ENCODE measurements around the gene STK17A. TPM values are rescaled to one million over a fixed set of nuclear protein-coding genes. Genes with fewer than 3 reads are reported as not detected.
"Not testable (repeated sequence)": the region's sequence is repeated elsewhere in the genome, so short reads cannot be mapped to it uniquely, and the experiment has no call there.

STK17A gene
- total RNA-seq, 2 donors from 2014 or later = 12.2 to 18.0 TPM

DNA sequence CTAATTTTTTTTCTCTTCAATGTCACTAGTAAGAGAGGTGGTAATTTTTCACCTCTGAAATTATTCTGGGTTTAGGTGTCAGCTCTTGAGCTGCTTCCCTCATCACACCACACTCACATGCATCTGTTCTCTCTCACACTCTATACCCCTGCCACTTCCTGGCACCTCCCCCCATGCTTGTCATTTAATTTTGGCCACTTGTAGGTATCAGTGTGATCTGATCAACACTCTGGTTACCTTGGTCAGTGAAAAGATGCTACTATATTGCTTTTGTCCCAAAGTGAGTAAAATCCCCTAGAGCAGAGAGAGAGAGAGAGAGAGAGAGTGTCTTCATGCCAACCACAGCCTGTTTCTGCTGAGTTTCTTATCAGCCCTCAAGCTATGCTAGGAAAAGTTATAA lies 42.5 kb downstream of the STK17A start:
- intact Hi-C loops (cut with DNase I) = loop anchor here in 1 of 2 donors (10.0 kb wide), 1 partner anchor 69 kb away; no protein-coding TSS in a partner anchor
- no peak for DNase-seq
- ATAC-seq = peak; percentile 77 to 79

DNA sequence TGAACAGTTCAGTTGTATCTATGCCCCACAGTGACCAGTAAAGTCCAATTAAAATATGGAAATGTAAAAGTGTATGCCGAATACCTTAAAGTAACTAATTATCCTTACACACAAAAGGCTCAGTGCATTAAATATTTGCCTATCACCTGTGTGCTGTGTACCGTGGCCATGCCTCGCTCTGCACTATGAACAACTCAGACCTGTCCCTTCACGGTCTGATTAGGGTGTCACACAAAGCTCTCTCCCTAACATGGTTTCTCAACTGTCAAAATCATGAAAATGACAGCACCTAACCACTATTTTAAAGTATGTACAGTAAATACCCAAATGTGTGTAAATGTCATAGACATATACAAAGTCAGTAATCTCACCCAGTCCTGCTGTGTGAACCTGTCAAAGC lies 43.1 kb downstream of the STK17A start:
- peak; percentile 14 to 56 for ATAC-seq
- intact Hi-C loops (cut with DNase I) = loop anchor here in 1 of 2 donors (10.0 kb wide), 1 partner anchor 69 kb away; no protein-coding TSS in a partner anchor
- no peak for DNase-seq

DNA sequence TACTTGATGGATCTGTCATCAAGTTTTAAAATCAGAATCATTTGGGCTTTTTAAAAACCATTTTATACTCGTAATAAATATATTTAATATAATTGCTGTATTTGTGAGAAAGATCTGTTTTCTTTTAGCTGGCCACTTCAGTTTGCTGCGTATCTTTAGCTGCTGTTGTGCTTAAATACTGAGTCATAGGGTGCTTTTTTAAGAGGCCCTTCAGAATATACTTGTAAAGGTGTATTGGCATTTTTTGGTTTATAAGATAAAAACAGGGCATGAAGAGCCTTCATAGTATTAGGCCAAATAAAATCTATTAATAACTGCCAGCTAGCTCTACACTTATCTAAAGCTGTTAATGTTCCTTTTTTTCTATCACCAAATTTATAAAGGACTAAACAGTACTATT lies 43.8 kb downstream of the STK17A start:
- peak in 1 of 2 donors; percentile 32 for ATAC-seq

DNA sequence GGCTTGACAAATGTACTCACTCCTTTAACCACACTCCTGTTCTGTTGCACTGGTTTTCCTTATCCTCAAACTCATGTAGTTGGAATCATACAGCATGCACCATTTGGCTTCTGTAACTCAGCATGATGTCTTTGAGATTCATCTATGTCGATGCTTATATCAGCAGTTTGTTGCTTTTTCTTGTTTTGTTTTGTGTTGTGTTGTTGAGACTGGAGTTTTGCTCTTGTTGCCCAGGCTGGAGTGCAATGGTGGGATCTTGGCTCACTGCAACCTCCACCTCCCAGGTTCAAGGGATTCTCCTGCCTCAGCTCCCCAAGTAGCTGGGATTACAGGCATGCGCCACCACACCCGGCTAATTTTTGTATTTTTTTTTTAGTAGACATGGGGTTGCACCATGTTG lies 44.9 kb downstream of the STK17A start:
- ATAC-seq, DNase-seq: not testable (repeated sequence)
- intact Hi-C loops (cut with DNase I) = loop anchor here in 1 of 2 donors (10.0 kb wide), 1 partner anchor 67 kb away; no protein-coding TSS in a partner anchor

More for the DNA sequence above, 43.8 kb downstream of the STK17A start:
- intact Hi-C loops (cut with DNase I) = loop anchor here in 1 of 2 donors (10.0 kb wide), 1 partner anchor 68 kb away; no protein-coding TSS in a partner anchor
- DNase-seq = no peak

DNA sequence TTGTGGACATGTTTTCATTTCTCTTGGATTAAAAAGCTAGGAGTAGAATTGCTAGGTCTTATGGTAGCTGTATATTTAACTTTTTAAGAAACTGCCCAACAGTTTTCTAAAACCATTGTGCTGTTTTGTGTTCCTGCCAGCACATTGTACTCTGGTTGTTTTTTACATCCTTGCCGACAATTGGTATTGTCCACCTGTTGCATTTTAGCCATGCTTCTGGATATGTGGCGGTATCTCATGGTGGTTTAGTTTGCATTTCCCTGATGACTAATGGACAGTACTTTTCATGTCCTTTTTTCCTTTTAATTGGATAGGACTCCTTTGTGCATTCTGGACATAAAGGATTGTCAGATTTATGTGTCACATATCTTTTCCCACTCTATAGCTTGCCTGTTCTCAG lies 45.5 kb downstream of the STK17A start:
- intact Hi-C loops (cut with DNase I) = loop anchor here in 1 of 2 donors (10.0 kb wide), 1 partner anchor 66 kb away; no protein-coding TSS in a partner anchor

DNA sequence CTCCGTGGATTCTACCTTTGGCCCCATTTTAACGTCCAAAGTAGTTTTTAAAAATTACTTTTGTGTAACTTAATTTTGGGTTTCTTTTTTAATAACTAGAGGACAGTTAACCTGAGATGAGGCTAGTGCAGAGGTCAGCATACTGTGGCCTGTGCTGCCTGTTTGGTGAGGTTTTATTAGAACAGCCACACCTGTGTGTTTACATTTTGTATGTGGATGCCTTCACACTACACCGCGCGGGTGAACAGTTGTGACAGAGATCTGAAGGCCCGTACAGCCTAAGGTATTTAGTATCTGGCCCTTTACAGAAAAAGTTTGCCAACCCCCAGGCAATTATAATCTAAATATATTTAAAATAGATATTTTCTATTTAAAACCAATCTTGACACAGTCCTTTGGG lies 46.9 kb downstream of the STK17A start:
- intact Hi-C loops (cut with DNase I) = loop anchor here in 1 of 2 donors (10.0 kb wide), 1 partner anchor 65 kb away; no protein-coding TSS in a partner anchor
- DNase-seq (no peak), ATAC-seq (no peak)

More for the DNA sequence above, 45.5 kb downstream of the STK17A start:
- ATAC-seq (no peak), DNase-seq (no peak)

DNA sequence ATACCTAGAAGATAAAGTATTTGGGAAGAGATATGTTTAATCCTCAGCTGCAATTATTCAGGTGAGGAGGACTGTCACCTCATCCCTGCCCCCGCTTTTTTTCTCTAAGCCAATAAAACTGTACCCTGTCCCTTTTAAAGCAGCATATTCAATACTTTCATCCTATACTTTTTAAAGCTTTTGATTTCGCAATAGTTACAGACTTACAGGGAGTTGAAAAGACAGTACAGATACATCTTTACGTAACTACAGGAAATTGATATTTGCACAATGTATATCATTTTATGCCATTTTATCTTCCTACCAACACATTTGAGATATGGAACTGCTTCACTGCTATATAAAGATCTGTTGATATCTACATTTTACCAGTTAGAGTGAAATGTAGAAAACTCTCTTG lies 47.6 kb downstream of the STK17A start:
- DNase-seq (no peak), ATAC-seq (no peak)
- intact Hi-C loops (cut with DNase I) = no loop called here

DNA sequence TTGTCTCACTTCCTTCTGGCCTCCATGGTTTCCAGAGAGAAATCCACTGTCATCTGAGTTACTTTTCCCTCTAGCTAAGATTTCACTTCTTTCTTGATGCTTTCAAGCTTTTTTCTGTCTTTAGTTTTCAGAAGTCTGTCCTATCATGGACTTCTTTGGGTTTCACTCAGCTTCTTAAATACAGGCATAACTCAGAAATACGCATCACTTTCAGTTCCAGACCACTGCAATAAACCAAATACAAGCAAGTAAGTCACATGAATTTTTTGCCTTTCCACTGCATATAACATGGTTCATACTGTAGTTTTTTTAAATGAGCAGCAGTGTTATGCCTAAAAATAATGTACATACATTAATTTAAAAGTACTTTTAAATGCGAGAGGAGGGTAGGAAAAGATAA lies 48.7 kb downstream of the STK17A start:
- intact Hi-C loops (cut with DNase I) = no loop called here
- DNase-seq (no peak), ATAC-seq (no peak)

DNA sequence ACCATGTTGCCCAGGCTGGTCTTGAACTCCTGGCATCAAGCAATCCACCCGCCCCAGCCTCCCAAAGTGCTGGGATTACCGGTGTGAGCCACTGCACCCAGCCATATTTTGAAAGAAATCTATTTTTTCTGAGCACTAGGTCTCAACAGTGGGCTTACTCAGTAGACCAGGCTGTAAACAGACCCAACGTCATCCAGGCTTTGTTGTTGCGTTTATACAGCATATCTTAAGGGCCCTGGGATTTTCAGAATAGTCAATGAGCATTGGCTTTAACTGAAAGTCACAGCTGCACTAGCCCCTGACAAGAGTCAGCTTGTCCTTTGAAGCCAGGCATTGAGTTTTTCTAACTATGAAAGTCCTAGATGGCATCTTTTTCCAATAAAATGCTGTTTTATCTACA lies 49.8 kb downstream of the STK17A start:
- ATAC-seq (no peak), DNase-seq (no peak)
- intact Hi-C loops (cut with DNase I) = no loop called here

DNA sequence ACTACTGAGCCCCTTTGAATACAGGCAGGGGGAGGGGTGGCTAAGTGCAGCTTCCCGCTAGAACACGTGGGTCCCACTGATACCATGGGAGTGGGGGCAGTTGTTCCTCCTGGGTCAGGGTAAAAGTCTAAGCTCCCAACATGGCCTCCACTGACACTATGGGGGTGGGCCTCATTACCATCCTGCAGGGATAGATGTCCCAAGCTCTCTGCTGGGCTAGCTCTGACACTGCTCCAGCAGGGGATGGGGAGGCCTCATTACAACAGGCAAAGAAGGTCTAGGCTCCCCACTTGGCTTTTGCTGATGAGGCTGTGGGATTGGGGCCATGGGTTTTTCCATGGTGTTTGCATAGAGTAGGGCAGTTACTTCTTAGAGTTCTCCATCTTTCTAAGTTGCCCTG lies 51.5 kb downstream of the STK17A start:
- intact Hi-C loops (cut with DNase I) = no loop called here
- ATAC-seq = no peak
- no peak for DNase-seq

DNA sequence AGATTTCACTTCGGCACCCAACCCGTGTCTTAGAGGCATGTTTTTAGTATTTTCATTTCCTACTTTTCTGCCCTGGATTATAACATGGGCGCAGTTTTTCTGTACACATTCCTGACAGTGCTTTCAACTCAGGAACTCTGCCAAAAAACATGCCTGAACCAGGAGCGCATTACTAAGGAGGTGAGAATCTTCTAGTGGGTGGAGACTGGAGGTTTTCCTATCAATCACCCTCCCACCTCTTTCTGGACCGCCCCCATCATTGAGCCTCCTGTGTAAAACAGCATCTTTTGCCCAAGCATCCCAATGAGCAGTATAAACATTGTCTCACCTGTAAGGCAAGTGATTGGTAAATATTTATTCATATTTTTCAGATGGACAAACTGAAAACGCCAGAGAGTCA lies 53.2 kb downstream of the STK17A start:
- intact Hi-C loops (cut with DNase I) = no loop called here
- DNase-seq = no peak
- ATAC-seq = peak; percentile 27 to 83

DNA sequence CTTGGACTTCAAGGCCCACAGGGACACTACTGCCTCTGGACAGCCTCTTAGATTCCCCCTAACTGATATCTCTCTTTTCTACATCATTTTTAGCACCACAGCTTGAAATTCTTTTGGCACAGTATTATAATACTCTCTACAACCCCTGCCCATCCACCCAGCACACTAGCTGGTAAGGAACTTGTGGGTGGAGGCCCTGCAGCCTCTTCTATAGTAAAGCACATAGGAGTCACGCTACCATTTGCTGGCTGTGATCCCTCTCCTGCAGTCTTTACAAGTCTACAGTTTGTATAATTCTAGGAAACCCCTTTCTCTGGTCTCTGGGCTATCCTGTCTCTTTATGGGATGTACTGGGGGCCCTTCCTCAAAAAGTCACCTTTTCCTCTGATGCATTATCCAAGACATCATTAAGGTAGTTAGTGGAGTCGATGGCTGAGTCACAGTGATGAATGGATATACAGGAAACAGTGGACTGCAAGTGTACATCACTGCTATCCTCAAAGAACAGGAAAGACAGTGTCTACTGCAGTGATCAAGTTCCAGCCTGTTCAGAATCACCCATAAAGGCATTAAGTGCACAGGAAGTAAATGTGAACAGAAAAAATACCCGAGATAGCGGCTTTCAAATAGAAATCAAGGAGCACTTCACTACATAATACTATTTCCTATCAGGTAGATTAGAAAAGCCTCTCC lies 54.4 kb downstream of the STK17A start:
- intact Hi-C loops (cut with DNase I) = no loop called here
- ATAC-seq = no peak

DNA sequence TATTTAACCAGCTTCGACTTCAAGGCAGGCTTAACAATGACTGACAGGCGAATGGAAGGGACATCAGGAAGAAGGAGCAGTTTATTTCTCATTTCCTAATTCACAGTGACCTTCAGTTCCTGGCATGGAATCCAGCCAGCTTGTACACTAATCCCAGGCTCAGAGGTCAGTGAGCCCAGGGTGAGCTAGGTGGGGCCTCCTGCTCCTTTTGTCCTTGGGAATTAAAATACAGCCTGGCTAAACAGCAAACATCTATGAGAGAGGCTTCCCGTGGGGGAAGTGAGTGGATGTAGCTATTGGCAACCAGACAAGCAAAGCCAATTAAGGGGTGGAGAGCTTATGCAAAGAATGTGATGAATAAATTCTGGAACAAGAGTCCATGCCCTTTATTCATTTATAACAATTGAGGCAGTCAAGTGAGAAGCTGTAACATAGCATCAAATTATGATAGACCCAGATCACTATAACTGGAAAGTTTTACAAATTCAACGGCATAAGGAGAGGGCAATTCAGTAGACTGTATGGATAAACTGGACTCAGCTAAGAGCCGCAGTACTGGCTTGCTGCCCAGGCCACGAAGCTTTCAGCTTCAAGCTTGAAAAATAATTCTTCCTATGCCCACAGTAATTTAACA lies 57.1 kb downstream of the STK17A start:
- intact Hi-C loops (cut with DNase I) = no loop called here
- ATAC-seq (peak; percentile 62 to 83), DNase-seq (peak; percentile 59)

More for the DNA sequence above, 54.4 kb downstream of the STK17A start:
- no peak for DNase-seq

DNA sequence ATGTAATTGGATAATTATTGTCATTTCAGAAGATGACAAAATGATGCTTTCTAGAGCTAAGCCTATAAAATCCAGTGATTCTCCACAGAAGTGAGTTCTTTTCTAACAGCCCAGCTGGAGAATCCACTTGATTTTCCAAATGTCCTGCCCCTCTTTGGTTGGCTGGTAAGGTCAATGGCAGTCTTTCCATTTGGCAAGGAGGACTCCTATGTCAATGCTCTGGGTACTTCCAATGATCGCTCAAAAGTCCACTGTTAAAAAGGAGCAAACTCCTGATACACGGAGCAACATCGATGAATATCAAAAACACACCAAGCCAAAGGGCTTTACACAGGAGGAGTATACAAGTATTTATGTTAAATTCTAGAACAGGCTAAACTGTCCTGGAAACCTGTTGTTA lies 57.8 kb downstream of the STK17A start:
- intact Hi-C loops (cut with DNase I) = no loop called here
- ATAC-seq (no peak), DNase-seq (no peak)

DNA sequence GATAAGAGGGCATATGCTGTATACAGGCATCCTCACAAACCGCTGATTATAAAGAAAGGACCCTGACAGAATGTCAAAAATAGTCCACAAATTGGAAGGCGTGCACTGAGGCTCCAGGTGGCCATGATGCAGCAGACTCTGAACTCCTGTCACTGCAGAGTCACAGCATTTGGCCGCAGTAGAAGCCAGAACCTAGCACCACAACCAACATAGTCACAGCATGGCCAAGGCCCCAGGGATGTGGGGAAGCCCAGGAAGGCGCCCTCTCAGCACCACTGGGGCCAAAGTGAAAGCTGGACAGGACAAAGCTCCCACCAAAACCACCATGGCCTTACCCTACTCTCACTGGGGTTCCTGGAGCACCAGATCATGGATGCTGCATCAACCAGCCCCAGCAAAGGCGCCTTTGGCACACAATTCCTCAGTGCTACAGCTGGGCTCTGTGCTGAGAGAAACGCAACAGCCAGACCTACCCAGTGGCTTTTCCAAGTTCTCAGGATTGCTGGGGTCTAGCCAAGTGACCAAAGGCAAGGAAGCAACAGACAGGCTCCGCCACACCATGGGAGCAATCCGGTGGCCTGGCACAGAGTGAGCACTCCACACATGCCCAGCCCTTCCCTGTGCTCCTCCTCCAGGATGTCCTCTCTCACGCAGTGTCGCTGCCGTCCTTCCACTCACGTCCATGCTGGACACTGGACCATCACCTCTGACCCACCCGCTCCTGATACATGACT lies 60.2 kb downstream of the STK17A start:
- intact Hi-C loops (cut with DNase I) = no loop called here
- no peak for ATAC-seq

DNA sequence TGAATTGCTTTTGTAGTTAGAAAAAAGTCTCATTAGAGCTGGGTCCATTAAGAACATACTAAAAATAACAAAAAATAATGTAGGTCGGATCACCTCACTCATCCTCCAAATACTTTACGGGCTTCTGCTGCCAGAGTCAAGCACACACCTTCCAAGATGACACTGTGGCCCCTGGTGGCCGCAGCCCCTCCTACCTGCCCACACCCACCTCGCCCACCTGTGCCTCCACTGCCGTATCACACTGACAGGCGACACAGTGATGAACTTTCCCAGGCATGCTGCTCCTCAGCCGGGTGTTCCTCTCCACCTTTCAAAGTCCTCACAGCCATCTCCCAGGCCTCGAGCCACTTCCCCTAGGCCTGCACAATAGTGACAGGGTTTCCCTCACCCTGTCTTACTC lies 60.9 kb downstream of the STK17A start:
- DNase-seq (no peak), ATAC-seq (no peak)
- intact Hi-C loops (cut with DNase I) = no loop called here

More for the DNA sequence above, 60.2 kb downstream of the STK17A start:
- DNase-seq = no peak

DNA sequence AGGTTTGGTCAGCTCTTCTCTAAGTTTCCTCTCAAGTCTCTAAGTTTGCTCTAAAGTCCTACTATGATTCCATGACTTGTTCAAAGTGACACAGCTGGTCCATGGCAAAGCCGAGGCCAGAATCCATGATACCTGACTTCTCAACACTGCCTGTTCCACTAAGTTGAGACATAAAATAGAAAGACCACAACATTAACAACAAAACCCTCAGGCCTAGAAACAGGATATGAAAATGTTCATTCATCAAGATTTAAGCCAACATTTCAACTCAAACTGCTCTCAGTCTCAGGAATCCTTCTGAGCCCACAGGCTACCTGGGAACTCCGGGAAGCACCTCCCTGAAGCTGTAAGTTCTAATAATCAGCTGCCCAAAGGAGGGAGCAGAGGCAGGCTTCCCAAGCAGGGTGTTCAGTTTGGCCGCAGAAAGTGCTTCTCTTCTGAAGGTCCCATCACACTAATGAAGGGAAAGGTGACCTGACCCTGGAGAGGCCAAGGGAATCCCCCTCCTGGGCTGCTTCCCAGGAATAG lies 62.9 kb downstream of the STK17A start:
- DNase-seq = no peak
- intact Hi-C loops (cut with DNase I) = no loop called here
- no peak for ATAC-seq

DNA sequence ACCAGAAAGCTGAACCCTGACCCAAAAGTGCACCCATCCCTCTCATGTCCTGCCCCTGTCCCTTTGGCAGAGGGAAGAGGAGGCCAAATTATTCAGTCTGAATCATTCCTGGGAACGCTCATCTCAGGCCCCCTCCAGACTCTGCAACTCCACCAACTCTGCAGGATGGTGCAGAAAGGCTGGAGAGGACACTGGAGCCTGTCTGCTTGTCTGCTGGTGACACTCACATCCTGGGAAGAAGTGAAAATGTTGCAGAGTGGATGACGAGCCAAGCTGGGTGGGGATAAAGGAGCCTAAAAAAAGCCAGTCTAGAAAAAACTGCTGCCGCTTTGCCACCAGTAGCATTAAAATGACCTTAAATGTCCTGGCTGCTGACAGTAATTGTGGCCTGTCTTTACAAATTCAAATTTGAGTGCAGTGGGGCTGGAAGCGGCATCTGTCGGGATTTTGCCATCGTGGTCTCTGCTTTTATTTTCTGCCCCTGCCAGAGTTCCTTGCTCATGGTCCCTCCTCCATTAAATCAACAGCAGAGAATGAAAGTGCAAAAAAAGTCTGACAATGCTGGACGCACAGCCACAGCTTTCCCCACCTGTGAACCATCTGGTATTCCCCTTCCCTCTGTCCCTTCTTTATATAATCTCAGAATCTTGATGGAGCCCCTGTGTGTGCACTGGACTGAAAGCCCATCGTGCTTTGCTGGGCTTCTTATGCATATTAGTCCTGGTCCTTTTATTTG lies 63.9 kb downstream of the STK17A start:
- intact Hi-C loops (cut with DNase I) = no loop called here
- DNase-seq = no peak
- ATAC-seq = peak; percentile 40 to 60

DNA sequence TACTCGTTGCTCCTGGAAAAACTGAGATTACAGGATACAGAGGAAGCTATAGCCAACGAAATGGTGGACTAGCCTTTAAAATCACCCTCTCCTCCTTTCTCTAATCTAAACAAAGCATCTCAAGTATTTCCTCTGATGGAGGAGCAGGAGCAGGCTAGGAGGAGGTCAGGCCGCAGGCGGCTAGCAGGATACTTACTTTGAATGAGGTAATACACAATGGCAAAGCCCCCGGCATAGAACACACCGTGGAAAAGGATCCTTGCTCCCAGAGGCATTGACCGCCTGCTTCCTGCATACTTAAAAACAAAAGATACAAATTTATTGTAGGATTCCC lies 64.4 kb downstream of the STK17A start:
- ATAC-seq (peak in 1 of 2 donors; percentile 15), DNase-seq (peak; percentile 39)
- intact Hi-C loops (cut with DNase I) = no loop called here
